Gastrocnemius medialis (tissue), 4 donors: ENCODE results near the gene RTP5. TPM values are rescaled to one million over a fixed set of nuclear protein-coding genes. Genes with fewer than 3 reads are reported as not detected.

Source experiments
- ATAC-seq, 2 donors: fragments of 150-250 bp; one replicate each; pipeline ENCODE4 v1.9.1; 2016
- DNase-seq, 2 donors: peaks; one replicate each; pipeline ENCODE4 v3.0.0-alpha.2; 2019
- H3K27ac ChIP-seq, 4 donors: fragments of 200-600 bp; sonication (generic); 1 replicate in 1 of 4; 2 replicates in 3 of 4; pipeline ENCODE4 v1.5.1; 2016 to 2018; ENCODE audit warnings: mild to moderate bottlenecking in 2 of 4, moderate library complexity in 1 of 4
- H3K27me3 ChIP-seq, 3 donors: fragments of 200-600 bp; sonication (generic) in 2 of 3; 1 replicate in 1 of 3; 2 replicates in 2 of 3; pipeline versions ENCODE4 v1.5.1 to v1.6.0; 2016 to 2019; ENCODE audit warnings: mild to moderate bottlenecking in 1 of 3, moderate library complexity in 1 of 3
- H3K36me3 ChIP-seq, 2 donors: fragments of 200-600 bp; sonication (generic) in 1 of 2; one replicate each; pipeline ENCODE4 v1.5.1; 2017 to 2018
- H3K4me1 ChIP-seq, 2 donors: fragments of 200-600 bp; sonication (generic) in 1 of 2; one replicate each; pipeline ENCODE4 v1.5.1; 2016 to 2017; ENCODE audit warnings: mild to moderate bottlenecking in 2 of 2
- H3K4me3 ChIP-seq, 4 donors: fragments of 200-600 bp; sonication (generic) in 3 of 4; 1 replicate in 1 of 4; 2 replicates in 3 of 4; pipeline ENCODE4 v1.5.1; 2016 to 2019; ENCODE audit warnings: mild to moderate bottlenecking in 2 of 4
- H3K9me3 ChIP-seq, 3 donors: fragments of 200-600 bp; sonication (generic) in 2 of 3; 1 replicate in 1 of 3; 2 replicates in 2 of 3; pipeline ENCODE4 v1.5.1; 2016 to 2019
- CTCF ChIP-seq, 5 experiments: fragments of 450-650 bp in 3 of 5; fragments of 200-600 bp in 2 of 5; sonication (generic) in 2 of 5; IDR thresholded peaks in 4 of 5; conservative IDR thresholded peaks in 1 of 5; 1 replicate in 4 of 5; 2 replicates in 1 of 5; pipeline ENCODE4 v1.5.1; 2016 to 2019; ENCODE audit warnings: antibody characterized with exemption in 5 of 5, mild to moderate bottlenecking in 3 of 5, moderate library complexity in 3 of 5
- POLR2A ChIP-seq, 2 donors: fragments of 450-650 bp; IDR thresholded peaks; one replicate each; pipeline ENCODE4 v1.6.1; 2017; ENCODE audit warnings: antibody characterized with exemption in 2 of 2, mild to moderate bottlenecking in 2 of 2, moderate library complexity in 2 of 2
- in situ Hi-C, 4 donors: fragments of 200-750 bp; cut with MboI; loops; one replicate each; pipeline versions ENCODE4 v1.15.0 to v1.8.0; 2017; ENCODE audit warnings: low sequenced_read_pairs in 4 of 4
- intact Hi-C: fragments of 100-400 bp; cut with DNase I; formaldehyde crosslinking; loops from one replicate; pipeline ENCODE4 v1.15.1; 2023; ENCODE audit warnings: low total_unique reads
- total RNA-seq, 4 donors: library from RNA; depleted of rRNA; stranded (reverse); fragments of >200 nt; gene quantifications; one replicate each; pipeline versions ENCODE4 v1.1.0 to v1.2.3, GENCODE V29; 2016

The RTP5 gene
- total RNA-seq, 4 donors from 2014 or later = not detected

GRCh38 chr2:241849616-241850543 lies 19.6 kb upstream of the RTP5 start:
- TF ChIP-seq CTCF (IDR thresholded peaks at IDR 0.05 in 4 of 5, conservative IDR thresholded peaks at IDR 0.05 in 1 of 5) (no peak), POLR2A (IDR thresholded peaks at IDR 0.05) (no peak)
- Histone ChIP-seq H3K27me3 (peaks cover 0 to 4% (median 3%) of the 10 kb centered on the region in 3 donors), H3K9me3 (no peaks in the 10 kb centered on the region), H3K4me3 (no peak overlapping the region), H3K4me1 (no peaks in the 10 kb centered on the region), H3K36me3 (no peaks in the 10 kb centered on the region), H3K27ac (no peak overlapping the region)
- DNase-seq (no peak), ATAC-seq (no peak)
- intact Hi-C loops (no loop called here), in situ Hi-C loops (no loop called here)

- Histone ChIP-seq H3K27ac (no peak overlapping the region), H3K36me3 (no peaks in the 10 kb centered on the region), H3K9me3 (no peaks in the 10 kb centered on the region), H3K4me3 (no peak overlapping the region), H3K27me3 (peaks cover 0 to 4% (median 3%) of the 10 kb centered on the region in 3 donors), H3K4me1 (no peaks in the 10 kb centered on the region)
- in situ Hi-C loops (no loop called here), intact Hi-C loops (no loop called here)
- no peak for TF ChIP-seq CTCF (IDR thresholded peaks at IDR 0.05 in 4 of 5, conservative IDR thresholded peaks at IDR 0.05 in 1 of 5)
- TF ChIP-seq POLR2A (IDR thresholded peaks at IDR 0.05) = no peak
- DNase-seq = no peak
- no peak for ATAC-seq
Observed at GRCh38 chr2:241850544-241851324, 18.8 kb upstream of the RTP5 start.

- H3K9me3 ChIP-seq = no peaks in the 10 kb centered on the region
- no peaks in the 10 kb centered on the region for H3K36me3 ChIP-seq
- H3K4me3 ChIP-seq = no peak overlapping the region
- H3K27ac ChIP-seq = no peak overlapping the region
- no peak for DNase-seq
- no peaks in the 10 kb centered on the region for H3K4me1 ChIP-seq
- in situ Hi-C loops = no loop called here
- ATAC-seq = no peak
- intact Hi-C loops = no loop called here
- peaks cover 0 to under 1% (median 0%) of the 10 kb centered on the region in 3 donors for H3K27me3 ChIP-seq
- TF ChIP-seq CTCF (IDR thresholded peaks at IDR 0.05 in 4 of 5, conservative IDR thresholded peaks at IDR 0.05 in 1 of 5) (no peak), POLR2A (IDR thresholded peaks at IDR 0.05) (no peak)
Observed at GRCh38 chr2:241851325-241852115, 18.0 kb upstream of the RTP5 start.

- intact Hi-C loops (no loop called here), in situ Hi-C loops (no loop called here)
Observed at GRCh38 chr2:241852116-241852980, 17.2 kb upstream of the RTP5 start.

More at GRCh38 chr2:241852116-241852980, 17.2 kb upstream of the RTP5 start:
- TF ChIP-seq CTCF (IDR thresholded peaks at IDR 0.05 in 4 of 5, conservative IDR thresholded peaks at IDR 0.05 in 1 of 5) (no peak), POLR2A (IDR thresholded peaks at IDR 0.05) (no peak)
- H3K4me1 ChIP-seq = no peaks in the 10 kb centered on the region
- H3K27me3 ChIP-seq = no peaks in the 10 kb centered on the region
- H3K4me3 ChIP-seq = no peak overlapping the region
- no peak overlapping the region for H3K27ac ChIP-seq
- ATAC-seq = no peak
- no peaks in the 10 kb centered on the region for H3K36me3 ChIP-seq
- no peak for DNase-seq
- H3K9me3 ChIP-seq = no peaks in the 10 kb centered on the region
